ENCODE results near the gene NDUFA3.
"Not testable (repeated sequence)": the region's sequence is repeated elsewhere in the genome, so short reads cannot be mapped to it uniquely, and the experiment has no call there.

GRCh38 chr19:54095859-54096616 is 6.6 kb upstream of the NDUFA3 start:
- TF ChIP-seq EP300, POLR2A (IDR thresholded peaks at IDR 0.05): not testable (repeated sequence)
